Ishikawa (cell line): ENCODE results near the gene CLIP4.

ENCODE experiments used
- CEBPB ChIP-seq: IDR thresholded peaks from 2 replicates; pipeline ENCODE4 v1.6.1; 2012
- CREB1 ChIP-seq: IDR thresholded peaks from 2 replicates; pipeline ENCODE4 v1.6.1; 2012; ENCODE audit warnings: low read depth
- EGR1 ChIP-seq: IDR thresholded peaks from 2 replicates; pipeline ENCODE4 v1.6.1; 2012
- EP300 ChIP-seq: IDR thresholded peaks from 2 replicates; pipeline ENCODE4 v1.6.1; 2012; ENCODE audit warnings: borderline replicate concordance
- FOXM1 ChIP-seq: IDR thresholded peaks from 2 replicates; pipeline ENCODE4 v1.6.1; 2012; ENCODE audit warnings: low read depth, borderline replicate concordance
- NFIC ChIP-seq: IDR thresholded peaks from 2 replicates; pipeline ENCODE4 v1.6.1; 2012
- RAD21 ChIP-seq: IDR thresholded peaks from 2 replicates; pipeline ENCODE4 v1.6.1; 2012; ENCODE audit warnings: low read depth
- TCF12 ChIP-seq: IDR thresholded peaks from 2 replicates; pipeline ENCODE4 v1.6.1; 2012; ENCODE audit warnings: low read depth
- YY1 ChIP-seq: IDR thresholded peaks from 2 replicates; pipeline ENCODE4 v1.6.1; 2012; ENCODE audit warnings: low read depth
- ZBTB7A ChIP-seq: IDR thresholded peaks from 2 replicates; pipeline ENCODE4 v1.6.1; 2012; ENCODE audit warnings: low read depth
- TF ChIP-seq, protein P1 (sequence below): IDR thresholded peaks from 2 replicates; pipeline ENCODE4 v1.6.1; 2012
- TF ChIP-seq, protein P2 (sequence below): IDR thresholded peaks from 2 replicates; pipeline ENCODE4 v1.6.1; 2012; ENCODE audit warnings: low read depth, mild to moderate bottlenecking
- TF ChIP-seq, protein P3 (sequence below): IDR thresholded peaks from 2 replicates; pipeline ENCODE4 v1.6.1; 2012

DNA sequence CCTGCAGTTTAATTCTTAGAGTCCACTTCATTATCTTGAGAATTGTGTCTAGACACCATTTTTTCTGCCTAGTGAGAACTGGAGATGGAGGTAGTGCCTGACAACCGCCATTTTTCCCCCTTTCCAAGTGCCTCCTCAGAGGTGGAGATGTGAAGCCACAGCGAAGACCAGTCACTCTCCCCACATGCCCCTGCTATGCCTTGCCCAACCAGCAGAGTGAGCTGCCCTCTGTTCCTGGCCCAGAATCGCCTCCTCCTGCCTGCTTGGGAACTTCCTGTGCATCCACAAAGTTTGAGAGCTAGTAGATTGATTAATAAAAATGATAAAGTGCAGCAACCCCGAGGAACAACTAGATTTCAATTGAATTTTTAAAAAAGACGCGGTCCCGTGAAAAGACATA is 123.3 kb downstream of the CLIP4 start:
- no peak for TF ChIP-seq FOXM1
- TF ChIP-seq EP300 = no peak
- TF ChIP-seq, protein P1, sequence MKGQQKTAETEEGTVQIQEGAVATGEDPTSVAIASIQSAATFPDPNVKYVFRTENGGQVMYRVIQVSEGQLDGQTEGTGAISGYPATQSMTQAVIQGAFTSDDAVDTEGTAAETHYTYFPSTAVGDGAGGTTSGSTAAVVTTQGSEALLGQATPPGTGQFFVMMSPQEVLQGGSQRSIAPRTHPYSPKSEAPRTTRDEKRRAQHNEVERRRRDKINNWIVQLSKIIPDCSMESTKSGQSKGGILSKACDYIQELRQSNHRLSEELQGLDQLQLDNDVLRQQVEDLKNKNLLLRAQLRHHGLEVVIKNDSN = no peak
- TF ChIP-seq EGR1 = no peak
- no peak for TF ChIP-seq NFIC
- TF ChIP-seq ZBTB7A = no peak
- TF ChIP-seq TCF12 = no peak
- no peak for TF ChIP-seq YY1
- TF ChIP-seq, protein P2, sequence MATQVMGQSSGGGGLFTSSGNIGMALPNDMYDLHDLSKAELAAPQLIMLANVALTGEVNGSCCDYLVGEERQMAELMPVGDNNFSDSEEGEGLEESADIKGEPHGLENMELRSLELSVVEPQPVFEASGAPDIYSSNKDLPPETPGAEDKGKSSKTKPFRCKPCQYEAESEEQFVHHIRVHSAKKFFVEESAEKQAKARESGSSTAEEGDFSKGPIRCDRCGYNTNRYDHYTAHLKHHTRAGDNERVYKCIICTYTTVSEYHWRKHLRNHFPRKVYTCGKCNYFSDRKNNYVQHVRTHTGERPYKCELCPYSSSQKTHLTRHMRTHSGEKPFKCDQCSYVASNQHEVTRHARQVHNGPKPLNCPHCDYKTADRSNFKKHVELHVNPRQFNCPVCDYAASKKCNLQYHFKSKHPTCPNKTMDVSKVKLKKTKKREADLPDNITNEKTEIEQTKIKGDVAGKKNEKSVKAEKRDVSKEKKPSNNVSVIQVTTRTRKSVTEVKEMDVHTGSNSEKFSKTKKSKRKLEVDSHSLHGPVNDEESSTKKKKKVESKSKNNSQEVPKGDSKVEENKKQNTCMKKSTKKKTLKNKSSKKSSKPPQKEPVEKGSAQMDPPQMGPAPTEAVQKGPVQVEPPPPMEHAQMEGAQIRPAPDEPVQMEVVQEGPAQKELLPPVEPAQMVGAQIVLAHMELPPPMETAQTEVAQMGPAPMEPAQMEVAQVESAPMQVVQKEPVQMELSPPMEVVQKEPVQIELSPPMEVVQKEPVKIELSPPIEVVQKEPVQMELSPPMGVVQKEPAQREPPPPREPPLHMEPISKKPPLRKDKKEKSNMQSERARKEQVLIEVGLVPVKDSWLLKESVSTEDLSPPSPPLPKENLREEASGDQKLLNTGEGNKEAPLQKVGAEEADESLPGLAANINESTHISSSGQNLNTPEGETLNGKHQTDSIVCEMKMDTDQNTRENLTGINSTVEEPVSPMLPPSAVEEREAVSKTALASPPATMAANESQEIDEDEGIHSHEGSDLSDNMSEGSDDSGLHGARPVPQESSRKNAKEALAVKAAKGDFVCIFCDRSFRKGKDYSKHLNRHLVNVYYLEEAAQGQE = no peak
- TF ChIP-seq CEBPB = no peak
- no peak for TF ChIP-seq CREB1
- TF ChIP-seq, protein P3, sequence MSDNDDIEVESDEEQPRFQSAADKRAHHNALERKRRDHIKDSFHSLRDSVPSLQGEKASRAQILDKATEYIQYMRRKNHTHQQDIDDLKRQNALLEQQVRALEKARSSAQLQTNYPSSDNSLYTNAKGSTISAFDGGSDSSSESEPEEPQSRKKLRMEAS = no peak
- TF ChIP-seq RAD21 = peak; percentile 85
